Hematopoietic multipotent progenitor cell treated with erythropoietin and hydrocortisone succinate and interleukin-3 and kit ligand, for 4 days (in vitro differentiated cells): ENCODE data around the gene DGCR6L.
"Not testable (repeated sequence)": the region's sequence is repeated elsewhere in the genome, so short reads cannot be mapped to it uniquely, and the experiment has no call there.

Source experiments
- DNase-seq: peaks from one replicate; pipeline ENCODE4 v3.0.0-alpha.2; 2015

The DGCR6L gene

GRCh38 chr22:20324139-20324516, 4.3 kb upstream of the DGCR6L start:
- DNase-seq: no peak

GRCh38 chr22:20321552-20322211, 1.8 kb upstream of the DGCR6L start:
- DNase-seq: not testable (repeated sequence)

- peak; percentile 29 for DNase-seq
Measured at GRCh38 chr22:20320659-20321551, 1.0 kb upstream of the DGCR6L start.

- peak; percentile 35 for DNase-seq
Measured at GRCh38 chr22:20319041-20319744, 667 bp downstream of the DGCR6L start.

GRCh38 chr22:20318043-20318688, 1.7 kb downstream of the DGCR6L start:
- peak; percentile 53 for DNase-seq

- peak; percentile 48 for DNase-seq
Measured at GRCh38 chr22:20317402-20318042, 2.3 kb downstream of the DGCR6L start.

- no peak for DNase-seq
Measured at GRCh38 chr22:20316844-20317401, 2.9 kb downstream of the DGCR6L start.

GRCh38 chr22:20316217-20316843, 3.5 kb downstream of the DGCR6L start:
- no peak for DNase-seq

- no peak for DNase-seq
Measured at GRCh38 chr22:20315337-20316216, 4.3 kb downstream of the DGCR6L start.

- DNase-seq: not testable (repeated sequence)
Measured at GRCh38 chr22:20314741-20315336, 5.0 kb downstream of the DGCR6L start.

GRCh38 chr22:20314206-20314605, 5.7 kb downstream of the DGCR6L start:
- DNase-seq: not testable (repeated sequence)

GRCh38 chr22:20313306-20314077, 6.4 kb downstream of the DGCR6L start:
- not testable (repeated sequence) for DNase-seq

GRCh38 chr22:20312396-20313191, 7.3 kb downstream of the DGCR6L start:
- no peak for DNase-seq

- DNase-seq: not testable (repeated sequence)
Measured at GRCh38 chr22:20311249-20312062, 8.4 kb downstream of the DGCR6L start.

- not testable (repeated sequence) for DNase-seq
Measured at GRCh38 chr22:20310773-20311172, 9.1 kb downstream of the DGCR6L start.

GRCh38 chr22:20310180-20310579, 9.7 kb downstream of the DGCR6L start:
- not testable (repeated sequence) for DNase-seq
